ENCODE data around the gene CHCHD6. TPM values are rescaled to one million over a fixed set of nuclear protein-coding genes. Genes with fewer than 3 reads are reported as not detected.

CHCHD6 gene
- total RNA-seq, 1 experiment from 2014 or later: 21.7 TPM

- no peaks in the 10 kb centered on the region for H3K9me3 ChIP-seq (replicated peaks)
- H3K4me1 ChIP-seq (replicated peaks): peaks cover 20% of the 10 kb centered on the region
- DNase-seq (ENCODE audit: low read depth in 1 of 2, low spot score in 2 of 2): no peak
- H3K27me3 ChIP-seq (replicated peaks): no peaks in the 10 kb centered on the region
- H3K36me3 ChIP-seq: peaks cover 47% of the 10 kb centered on the region
- no peak overlapping the region for H3K4me3 ChIP-seq
- no peak overlapping the region for H3K27ac ChIP-seq
These were observed 301.9 kb downstream of the CHCHD6 start for GRCh38 chr3:127005864-127006500.

GRCh38 chr3:127006781-127007436 lies 302.9 kb downstream of the CHCHD6 start:
- H3K36me3 ChIP-seq: peaks cover 48% of the 10 kb centered on the region
- H3K27ac ChIP-seq: no peak overlapping the region
- H3K4me1 ChIP-seq (replicated peaks): peaks cover 10% of the 10 kb centered on the region
- H3K27me3 ChIP-seq (replicated peaks): no peaks in the 10 kb centered on the region
- H3K9me3 ChIP-seq (replicated peaks): no peaks in the 10 kb centered on the region
- H3K4me3 ChIP-seq: no peak overlapping the region
- no peak for DNase-seq (ENCODE audit: low read depth in 1 of 2, low spot score in 2 of 2)

- Histone ChIP-seq H3K27me3 (replicated peaks) (no peaks in the 10 kb centered on the region), H3K36me3 (peaks cover 53% of the 10 kb centered on the region), H3K27ac (no peak overlapping the region), H3K9me3 (replicated peaks) (no peaks in the 10 kb centered on the region), H3K4me1 (replicated peaks) (no peaks in the 10 kb centered on the region; the same call in 1 of the 2 replicates), H3K4me3 (no peak overlapping the region)
- DNase-seq (ENCODE audit: low read depth in 1 of 2, low spot score in 2 of 2): no peak
These were observed 304.2 kb downstream of the CHCHD6 start for GRCh38 chr3:127008236-127008635.

- no peaks in the 10 kb centered on the region for H3K4me1 ChIP-seq (replicated peaks)
- H3K27ac ChIP-seq: no peak overlapping the region
- peaks cover 54% of the 10 kb centered on the region for H3K36me3 ChIP-seq
- DNase-seq (ENCODE audit: low read depth in 1 of 2, low spot score in 2 of 2): no peak
- no peaks in the 10 kb centered on the region for H3K27me3 ChIP-seq (replicated peaks)
- H3K4me3 ChIP-seq: no peak overlapping the region
- no peaks in the 10 kb centered on the region for H3K9me3 ChIP-seq (replicated peaks)
These were observed 305.5 kb downstream of the CHCHD6 start for GRCh38 chr3:127009531-127009930.

Other genes starting within 250 kb of the CHCHD6 start
- 7.0 and 14.0 TPM in 2 replicates for gene ZXDC, start 228.3 kb upstream of the CHCHD6 start, total RNA-seq (2014; rRNA removed; shearing (Covaris generic))
- gene UROC1, start 186.5 kb upstream of the CHCHD6 start, total RNA-seq (2014; rRNA removed; shearing (Covaris generic)): not detected in 2 replicates
- not detected in 2 replicates for gene CHST13, start 180.1 kb upstream of the CHCHD6 start, total RNA-seq (2014; rRNA removed; shearing (Covaris generic))
- not detected in 2 replicates for gene C3orf22, start 145.3 kb upstream of the CHCHD6 start, total RNA-seq (2014; rRNA removed; shearing (Covaris generic))
- gene TXNRD3, start 49.1 kb upstream of the CHCHD6 start, total RNA-seq (2014; rRNA removed; shearing (Covaris generic)): 6.0 and 7.4 TPM in 2 replicates

Measured in SJSA1 (cell line).